DMS53 treated with DMSO at 0.1 percent for 48 hours (cell line): ENCODE data around the gene UBP1.
"Not testable (repeated sequence)": the region's sequence is repeated elsewhere in the genome, so short reads cannot be mapped to it uniquely, and the experiment has no call there.

Experiments
- DNase-seq: peaks from one replicate; lab custom pipeline; 2025; ENCODE audit not compliant: unreplicated experiment; lab: John Stamatoyannopoulos, UW

Gene UBP1

GRCh38 chr3:33437556-33438283 lies 2.5 kb downstream of the UBP1 start:
- DNase-seq: no peak

- DNase-seq: no peak
Measured at GRCh38 chr3:33433843-33434242, 6.4 kb downstream of the UBP1 start.

- no peak for DNase-seq
Measured at GRCh38 chr3:33430571-33430970, 9.6 kb downstream of the UBP1 start.

- no peak for DNase-seq
Measured at GRCh38 chr3:33430061-33430460, 10.1 kb downstream of the UBP1 start.

- DNase-seq: not testable (repeated sequence)
Measured at GRCh38 chr3:33429306-33429705, 10.9 kb downstream of the UBP1 start.

GRCh38 chr3:33428734-33429133 lies 11.5 kb downstream of the UBP1 start:
- no peak for DNase-seq

- no peak for DNase-seq
Measured at GRCh38 chr3:33426630-33427317, 13.4 kb downstream of the UBP1 start.

- DNase-seq: no peak
Measured at GRCh38 chr3:33426068-33426467, 14.1 kb downstream of the UBP1 start.

- no peak for DNase-seq
Measured at GRCh38 chr3:33425453-33425852, 14.8 kb downstream of the UBP1 start.

GRCh38 chr3:33424606-33425452 lies 15.4 kb downstream of the UBP1 start:
- no peak for DNase-seq

GRCh38 chr3:33420966-33421365 lies 19.2 kb downstream of the UBP1 start:
- no peak for DNase-seq

- DNase-seq: no peak
Measured at GRCh38 chr3:33419948-33420347, 20.3 kb downstream of the UBP1 start.

- no peak for DNase-seq
Measured at GRCh38 chr3:33417066-33417673, 23.0 kb downstream of the UBP1 start.

GRCh38 chr3:33410816-33411215 lies 29.4 kb downstream of the UBP1 start:
- DNase-seq: not testable (repeated sequence)

GRCh38 chr3:33403756-33404155 lies 36.4 kb downstream of the UBP1 start:
- no peak for DNase-seq

- DNase-seq: no peak
Measured at GRCh38 chr3:33402936-33403335, 37.3 kb downstream of the UBP1 start.

GRCh38 chr3:33401781-33402180 lies 38.4 kb downstream of the UBP1 start:
- no peak for DNase-seq

GRCh38 chr3:33398410-33398809 lies 41.8 kb downstream of the UBP1 start:
- no peak for DNase-seq

- no peak for DNase-seq
Measured at GRCh38 chr3:33395900-33396299, 44.3 kb downstream of the UBP1 start.

- no peak for DNase-seq
Measured at GRCh38 chr3:33394403-33395054, 45.7 kb downstream of the UBP1 start.

GRCh38 chr3:33392703-33393125 lies 47.5 kb downstream of the UBP1 start:
- no peak for DNase-seq
